H1 (cell line): Measurements from ENCODE around the gene C1GALT1C1L. TPM values are rescaled to one million over a fixed set of nuclear protein-coding genes. Genes with fewer than 3 reads are reported as not detected.

Source experiments
- CTCF ChIA-PET: fragments of 300-600 bp; sonication (Branson Sonifier 250); formaldehyde crosslinking; loops from one replicate; lab custom pipeline; 2021; ENCODE audit not compliant: partially characterized antibody; lab: Charles Lee
- POLR2A ChIA-PET: fragments of 300-600 bp; sonication (Branson Sonifier 250); formaldehyde crosslinking; loops from one replicate; lab custom pipeline; 2021; ENCODE audit warnings: inconsistent platforms; ENCODE audit not compliant: partially characterized antibody; lab: Charles Lee
- DNase-seq, 2 experiments: peaks; one replicate each; pipeline versions ENCODE4 v3.0.0 to v3.0.0-alpha.2; 2010 to 2022; ENCODE audit warnings: low spot score in 2 of 2, low read depth in 1 of 2, mixed read lengths in 1 of 2
- FAIRE-seq: peaks from 2 replicates; lab custom pipeline; 2011; peaks lifted over from hg19 to GRCh38; lab: Jason Lieb, UNC
- H2AFZ ChIP-seq: 2 replicates; pipeline ENCODE4 v1.8.1; 2012; ENCODE audit warnings: low read length, inconsistent platforms
- H2AK5ac ChIP-seq: 2 replicates; pipeline ENCODE4 v1.6.1; 2013; ENCODE audit warnings: low read depth, low read length
- H2BK120ac ChIP-seq: replicated peaks from 2 replicates; pipeline ENCODE3; 2013; ENCODE audit warnings: low read depth, low read length, inconsistent platforms
- H2BK12ac ChIP-seq: 2 replicates; pipeline ENCODE4 v1.6.1; 2013; ENCODE audit warnings: low read depth, low read length
- H2BK15ac ChIP-seq: 2 replicates; pipeline ENCODE4 v1.6.1; 2013; ENCODE audit warnings: low read length
- H2BK20ac ChIP-seq: 2 replicates; pipeline ENCODE4 v1.6.1; 2013; ENCODE audit warnings: low read length
- H2BK5ac ChIP-seq: 2 replicates; pipeline ENCODE4 v1.6.1; 2013; ENCODE audit warnings: low read depth, low read length
- H3K14ac ChIP-seq: 2 replicates; pipeline ENCODE4 v1.6.1; 2013; ENCODE audit warnings: inconsistent platforms; ENCODE audit not compliant: insufficient read length
- H3K18ac ChIP-seq: 2 replicates; pipeline ENCODE4 v1.6.1; 2013; ENCODE audit warnings: low read length; ENCODE audit errors: extremely low read depth
- H3K23ac ChIP-seq: 2 replicates; pipeline ENCODE4 v1.6.1; 2013; ENCODE audit warnings: inconsistent platforms; ENCODE audit not compliant: insufficient read length
- H3K23me2 ChIP-seq: 2 replicates; pipeline ENCODE4 v1.6.1; 2013; ENCODE audit warnings: low read depth, low read length
- H3K27ac ChIP-seq: 2 replicates; pipeline ENCODE4 v1.6.1; 2011; ENCODE audit warnings: low read depth, low read length, inconsistent platforms
- H3K27me3 ChIP-seq, 4 experiments: replicated peaks in 1 of 4; 1 replicate in 1 of 4; 2 replicates in 3 of 4; pipeline versions ENCODE4 v1.6.1 to v1.8.1; 2011 to 2013; ENCODE audit warnings: low read length in 3 of 4, mild to moderate bottlenecking in 3 of 4, inconsistent platforms in 2 of 4, mixed read lengths in 2 of 4, moderate library complexity in 1 of 4; ENCODE audit not compliant: control insufficient read depth in 3 of 4, insufficient read depth in 3 of 4; ENCODE audit errors: extremely low read depth in 1 of 4
- H3K36me3 ChIP-seq, 4 experiments: 2 replicates each; pipeline versions ENCODE4 v1.6.1 to v1.8.1; 2011 to 2013; ENCODE audit warnings: mild to moderate bottlenecking in 4 of 4, low read length in 3 of 4, moderate library complexity in 2 of 4, control low read depth in 1 of 4, inconsistent platforms in 1 of 4; ENCODE audit not compliant: insufficient read depth in 4 of 4, control insufficient read depth in 2 of 4
- H3K4ac ChIP-seq: replicated peaks from 2 replicates; pipeline ENCODE3; 2013; ENCODE audit warnings: low read length, low read depth, mixed read lengths, inconsistent platforms; ENCODE audit not compliant: insufficient read length
- H3K4me1 ChIP-seq, 4 experiments: replicated peaks in 1 of 4; 1 replicate in 1 of 4; 2 replicates in 3 of 4; pipeline versions ENCODE4 v1.6.1 to v1.8.1; 2011 to 2013; ENCODE audit warnings: low read length in 3 of 4, inconsistent platforms in 2 of 4, mixed read lengths in 1 of 4; ENCODE audit not compliant: insufficient read depth in 4 of 4, control insufficient read depth in 3 of 4
- H3K4me2 ChIP-seq, 2 experiments: 2 replicates each; pipeline versions ENCODE4 v1.6.1 to v1.8.1; 2011 to 2013; ENCODE audit warnings: low read depth in 2 of 2, low read length in 2 of 2, control low read depth in 1 of 2, inconsistent platforms in 1 of 2, mild to moderate bottlenecking in 1 of 2; ENCODE audit not compliant: insufficient read depth in 1 of 2
- H3K4me3 ChIP-seq, 4 experiments: fragments of 200-600, 300-600 bp in 1 of 4; sonication (generic), shearing (Covaris generic), sonication (Bioruptor Twin) in 1 of 4; 2 replicates each; pipeline versions ENCODE4 v1.5.1 to v1.8.1; 2011 to 2016; ENCODE audit warnings: low read length in 4 of 4, low read depth in 3 of 4, control low read depth in 2 of 4, inconsistent platforms in 2 of 4, mild to moderate bottlenecking in 2 of 4, mixed read lengths in 1 of 4, moderate library complexity in 1 of 4; ENCODE audit not compliant: insufficient read depth in 2 of 4; ENCODE audit errors: extremely low read depth in 1 of 4
- H3K56ac ChIP-seq: replicated peaks from 2 replicates; pipeline ENCODE3; 2013; ENCODE audit warnings: low read depth, mild to moderate bottlenecking, mixed read lengths, low read length, inconsistent platforms; ENCODE audit not compliant: insufficient read length
- H3K79me1 ChIP-seq: 2 replicates; pipeline ENCODE4 v1.6.1; 2013; ENCODE audit warnings: low read depth, low read length, control low read depth
- H3K79me2 ChIP-seq, 2 experiments: 2 replicates each; pipeline versions ENCODE4 v1.6.1 to v1.8.1; 2012 to 2013; ENCODE audit warnings: low read length in 2 of 2, mild to moderate bottlenecking in 2 of 2, inconsistent platforms in 1 of 2; ENCODE audit not compliant: insufficient read depth in 2 of 2, control insufficient read depth in 1 of 2
- H3K9ac ChIP-seq, 4 experiments: replicated peaks in 1 of 4; 1 replicate in 1 of 4; 2 replicates in 3 of 4; pipeline versions ENCODE4 v1.6.1 to v1.8.1; 2011 to 2013; ENCODE audit warnings: low read depth in 3 of 4, low read length in 3 of 4, control low read depth in 2 of 4, mild to moderate bottlenecking in 2 of 4, moderate library complexity in 2 of 4, inconsistent platforms in 1 of 4; ENCODE audit errors: extremely low read depth in 1 of 4
- H3K9me3 ChIP-seq, 2 experiments: 2 replicates each; pipeline versions ENCODE4 v1.6.1 to v1.8.1; 2012 to 2013; ENCODE audit warnings: mild to moderate bottlenecking in 2 of 2, moderate library complexity in 2 of 2, control low read depth in 1 of 2, inconsistent platforms in 1 of 2, low read depth in 1 of 2, low read length in 1 of 2, mixed read lengths in 1 of 2; ENCODE audit not compliant: insufficient read depth in 2 of 2
- H4K20me1 ChIP-seq, 2 experiments: replicated peaks in 1 of 2; 2 replicates each; pipeline versions ENCODE3 to v1.8.1; 2011 to 2013; ENCODE audit warnings: inconsistent platforms in 2 of 2, low read length in 2 of 2, mild to moderate bottlenecking in 1 of 2; ENCODE audit not compliant: insufficient read depth in 2 of 2, control insufficient read depth in 1 of 2
- H4K5ac ChIP-seq: 2 replicates; pipeline ENCODE4 v1.6.1; 2013; ENCODE audit warnings: low read length, low read depth, mixed read lengths, inconsistent platforms; ENCODE audit not compliant: insufficient read length
- H4K8ac ChIP-seq: 2 replicates; pipeline ENCODE4 v1.8.0; 2013; ENCODE audit warnings: mild to moderate bottlenecking, moderate library complexity, low read length, inconsistent platforms; ENCODE audit not compliant: insufficient read depth; ENCODE audit errors: extremely low read depth
- H4K91ac ChIP-seq: replicated peaks from 2 replicates; pipeline ENCODE3; 2013; ENCODE audit warnings: low read length, mixed read lengths, inconsistent platforms; ENCODE audit not compliant: insufficient read length
- ATF2 ChIP-seq: IDR thresholded peaks from 2 replicates; pipeline ENCODE4 v1.6.1; 2012; ENCODE audit warnings: low read length, inconsistent platforms
- HDAC2 ChIP-seq, 2 experiments: fragments of 300-600 bp in 1 of 2; sonication (generic) in 1 of 2; IDR thresholded peaks; 2 replicates each; pipeline ENCODE4 v1.6.1; 2011 to 2012; ENCODE audit warnings: low read depth in 2 of 2, low read length in 2 of 2, mild to moderate bottlenecking in 2 of 2, moderate library complexity in 2 of 2, borderline replicate concordance in 1 of 2, inconsistent platforms in 1 of 2
- JUN ChIP-seq: IDR thresholded peaks from 2 replicates; pipeline ENCODE4 v1.6.1; 2011; ENCODE audit warnings: low read depth, mild to moderate bottlenecking, improper control_type of control experiment, low read length
- JUND ChIP-seq: IDR thresholded peaks from 2 replicates; pipeline ENCODE4 v1.6.1; 2011; ENCODE audit warnings: mild to moderate bottlenecking, improper control_type of control experiment, low read length
- POLR2AphosphoS5 ChIP-seq: IDR thresholded peaks from 2 replicates; pipeline ENCODE4 v1.6.1; 2011; ENCODE audit warnings: low read depth, low read length
- SP4 ChIP-seq: IDR thresholded peaks from 2 replicates; pipeline ENCODE4 v1.6.1; 2012; ENCODE audit warnings: low read length, inconsistent platforms
- TAF7 ChIP-seq: optimal IDR thresholded peaks from 2 replicates; pipeline ENCODE3; 2011; ENCODE audit warnings: low read depth, mild to moderate bottlenecking, inconsistent platforms, low read length, moderate library complexity, borderline replicate concordance
- TCF12 ChIP-seq: IDR thresholded peaks from 2 replicates; pipeline ENCODE4 v1.6.1; 2011; ENCODE audit warnings: low read depth, mild to moderate bottlenecking, low read length
- TEAD4 ChIP-seq: IDR thresholded peaks from 2 replicates; pipeline ENCODE4 v1.6.1; 2012; ENCODE audit warnings: low read depth, low read length, inconsistent platforms, mixed read lengths
- WGBS, 2 experiments: shearing (Covaris generic) in 1 of 2; methylation state at CpG; one replicate each; pipeline versions ENCODE4 v1.1.6 to v1.1.7; 2013 to 2015; ENCODE audit warnings: low lambda C conversion rate in 2 of 2, mixed read lengths in 2 of 2, inconsistent platforms in 1 of 2, low coverage in 1 of 2, missing lambda C conversion rate in 1 of 2; ENCODE audit not compliant: insufficient replicate concordance in 2 of 2, insufficient coverage in 1 of 2, insufficient read length in 1 of 2; ENCODE audit errors: extremely low coverage in 1 of 2, missing lambda C conversion rate in 1 of 2; 5-methylcytosine and 5-hydroxymethylcytosine counted together
- long read RNA-seq, 2 experiments: library from RNA in 1 of 2; library from capped mRNA in 1 of 2; stranded (forward); transcript quantifications; one replicate each; pipeline ENCODE4 v2.0.0, GENCODE V29; 2021; ENCODE audit warnings: inconsistent platforms in 1 of 2
- polyA minus RNA-seq, 3 experiments: library from RNA; depleted of rRNA, polyadenylated mRNA; stranded (reverse); fragments of >200 nt; gene quantifications; 1 replicate in 2 of 3; 2 replicates in 1 of 3; pipeline ENCODE4 v1.2.3, GENCODE V29; 2011
- polyA plus RNA-seq, 7 experiments: library from polyadenylated mRNA; depleted of rRNA in 3 of 7; stranded (reverse) in 5 of 7; unstranded in 2 of 7; fragments of >200 nt in 5 of 7; fragments of 200-250 nt in 2 of 7; gene quantifications; 1 replicate in 5 of 7; 2 replicates in 1 of 7; 4 replicates in 1 of 7; pipeline versions ENCODE4 v1.2.1 to v1.2.3, GENCODE V29; 2011 to 2013; ENCODE audit warnings: missing spikeins in 2 of 7, mixed read lengths in 2 of 7
- total RNA-seq: library from RNA; stranded (reverse); fragmentation: NEBNext Ultra II Directional; extraction: Animal tissue kit (Norgen Biotek cat#: 25700); gene quantifications from 2 replicates; pipeline ENCODE4 v1.2.1, GENCODE V29; 2021

The C1GALT1C1L gene
- total RNA-seq (not detected in 2 replicates), polyA plus RNA-seq (2011; rRNA removed) (0.12 TPM in 1 of 2 replicates, not detected in the other), polyA minus RNA-seq (2011; rRNA and poly(A)+ RNA removed) (not detected in 2 replicates)
- 0.21 TPM for polyA plus RNA-seq (2011; cell fraction: cytosol; rRNA removed)
- 0.10 TPM for polyA plus RNA-seq (2011; cell fraction: nucleus; rRNA removed)
- 0.16 TPM in 1 of 4 replicates, not detected in the others for polyA plus RNA-seq (2012, experiment 1 of 2)
- polyA plus RNA-seq (2012, experiment 2 of 2): not detected
- polyA plus RNA-seq (2013, experiment 1 of 2): not detected
- polyA plus RNA-seq (2013, experiment 2 of 2): not detected
- polyA minus RNA-seq (2011; cell fraction: cytosol; rRNA and poly(A)+ RNA removed): not detected
- polyA minus RNA-seq (2011; cell fraction: nucleus; rRNA and poly(A)+ RNA removed): not detected
- long read RNA-seq, experiment 1: 0 reads
- long read RNA-seq, experiment 2: 0 reads

GRCh38 chr2:43676322-43677050 is at the start of gene C1GALT1C1L:
Gene C1GALT1C1L, minus strand, starts transcription at chr2:43676429. Its CDS starts 107 bp downstream, at chr2:43676322.
- no peak within 1 kb of the TSS for H2AK5ac ChIP-seq
- peak within 1 kb of the TSS in 3 of 4 experiments; percentile 2 to 48 (median 22); a peak in 4 of 8 replicates for H3K4me3 ChIP-seq
- H4K5ac ChIP-seq: no peak within 1 kb of the TSS
- H2BK120ac ChIP-seq: no peak within 1 kb of the TSS
- no peak within 1 kb of the TSS for H3K14ac ChIP-seq
- CTCF ChIA-PET: no interaction called here
- no peak within 1 kb of the TSS for H2BK12ac ChIP-seq
- no peak within 1 kb of the TSS for H2BK15ac ChIP-seq
- no peaks in the 10 kb centered on the region for H3K79me1 ChIP-seq
- peak within 1 kb of the TSS; percentile 45; the same call in 1 of the 2 replicates for H2AFZ ChIP-seq
- no peaks in the 10 kb centered on the region for H3K27me3 ChIP-seq
- no peak within 1 kb of the TSS for H3K27ac ChIP-seq
- H4K91ac ChIP-seq: no peak within 1 kb of the TSS
- H2BK5ac ChIP-seq: no peak within 1 kb of the TSS
- 77% methylated on average over 26 of the region's 27 CpGs; no CpG with 5 or more reads in 1 of the 2 experiments for WGBS, 2 experiments
- FAIRE-seq: no peak
- POLR2A ChIA-PET: no interaction called here
- H3K9ac ChIP-seq: peak within 1 kb of the TSS in 1 of 4 experiments; percentile 8; a peak in 1 of 7 replicates
- no peaks in the 10 kb centered on the region for H3K79me2 ChIP-seq
- H3K4me2 ChIP-seq: peak within 1 kb of the TSS; percentile 40 to 47
- H3K4ac ChIP-seq: no peak within 1 kb of the TSS
- no peaks in the 10 kb centered on the region for H3K4me1 ChIP-seq
- no peaks in the 10 kb centered on the region; a peak in 1 of 8 replicates for H3K36me3 ChIP-seq
- H3K56ac ChIP-seq: no peak within 1 kb of the TSS
- H4K8ac ChIP-seq: peak within 1 kb of the TSS; percentile 51; the same call in 1 of the 2 replicates
- H3K23ac ChIP-seq: no peak within 1 kb of the TSS
- peaks cover 3 to 12% of the 10 kb centered on the region in 2 experiments; a peak in 1 of 4 replicates for H3K9me3 ChIP-seq
- H3K18ac ChIP-seq: no peak within 1 kb of the TSS
- H4K20me1 ChIP-seq: no peaks in the 10 kb centered on the region
- no peak for DNase-seq
- H2BK20ac ChIP-seq: no peak within 1 kb of the TSS
- no peaks in the 10 kb centered on the region for H3K23me2 ChIP-seq
- TF ChIP-seq JUND: no peak
- TF ChIP-seq HDAC2 (IDR thresholded peaks at IDR 0.05; ENCODE audit: borderline replicate concordance in 1 of 2, low read depth in 2 of 2, low read length in 2 of 2): no peak
- no peak for TF ChIP-seq TCF12
- TF ChIP-seq TAF7: no peak
- TF ChIP-seq POLR2AphosphoS5: no peak
- no peak for TF ChIP-seq JUN
- no peak for TF ChIP-seq SP4
- no peak for TF ChIP-seq ATF2
- TF ChIP-seq TEAD4: no peak
